ENCODE results near the gene DLX6.
A peak's percentile ranks its signal among the peaks of the same experiment; 100 is the strongest.
"Not testable (repeated sequence)": the region's sequence is repeated elsewhere in the genome, so short reads cannot be mapped to it uniquely, and the experiment has no call there.

DLX6 gene

GRCh38 chr7:97024209-97025129, 19.1 kb downstream of the DLX6 start, which contains the start of gene DLX5:
Gene DLX5, minus strand, starts transcription at chr7:97024831. Its CDS starts 208 bp downstream, at chr7:97024623.
- no peak for DNase-seq

GRCh38 chr7:97025130-97025499, 19.8 kb downstream of the DLX6 start:
- DNase-seq, result no peak

- DNase-seq, result peak; percentile 27
Observed at GRCh38 chr7:97025983-97026714, 20.8 kb downstream of the DLX6 start.

GRCh38 chr7:97026715-97027426, 21.5 kb downstream of the DLX6 start:
- no peak for DNase-seq

DNA sequence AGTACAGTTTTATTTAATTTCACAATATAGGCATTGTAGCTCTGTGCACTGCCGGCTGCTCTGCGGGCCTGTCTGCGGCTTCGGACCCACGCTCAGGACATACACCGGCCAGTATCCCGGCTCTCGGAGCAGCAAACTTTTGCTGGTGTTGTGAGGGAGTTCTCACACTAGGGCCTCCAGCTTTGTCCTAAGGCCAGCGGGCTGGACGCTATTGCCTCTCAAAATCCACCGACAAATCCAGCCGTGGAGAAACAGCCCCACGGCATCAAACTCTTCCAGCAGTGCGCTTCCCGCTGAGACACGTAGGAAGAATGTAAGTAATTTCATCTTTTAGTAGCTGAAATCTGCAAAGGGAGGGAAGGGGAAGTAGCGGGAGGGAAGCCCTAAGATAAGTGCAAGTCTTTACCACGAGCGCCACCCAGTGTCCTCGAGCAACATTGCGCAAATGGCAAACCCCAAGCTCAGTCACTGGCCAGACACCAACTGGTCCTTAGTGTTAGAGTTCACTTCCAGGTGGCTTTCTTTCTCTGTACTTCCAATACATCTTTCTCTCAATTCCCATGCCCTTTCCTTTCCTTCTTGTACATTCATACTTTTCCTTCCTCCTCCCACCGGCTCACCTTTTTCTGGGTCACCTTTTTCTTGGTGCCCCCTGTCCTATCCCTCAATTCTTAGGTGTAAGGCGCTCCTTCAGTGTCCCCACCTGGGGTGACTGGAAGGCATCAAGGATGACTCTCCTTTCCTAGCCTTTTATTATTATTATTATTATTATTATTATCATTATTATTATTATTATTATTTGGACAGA, 22.3 kb downstream of the DLX6 start:
- DNase-seq, result peak; percentile 50

- not testable (repeated sequence) for DNase-seq
Observed at GRCh38 chr7:97034213-97034852, 29.0 kb downstream of the DLX6 start.

- DNase-seq, result no peak
Observed at GRCh38 chr7:97039374-97040065, 34.2 kb downstream of the DLX6 start.

DNA sequence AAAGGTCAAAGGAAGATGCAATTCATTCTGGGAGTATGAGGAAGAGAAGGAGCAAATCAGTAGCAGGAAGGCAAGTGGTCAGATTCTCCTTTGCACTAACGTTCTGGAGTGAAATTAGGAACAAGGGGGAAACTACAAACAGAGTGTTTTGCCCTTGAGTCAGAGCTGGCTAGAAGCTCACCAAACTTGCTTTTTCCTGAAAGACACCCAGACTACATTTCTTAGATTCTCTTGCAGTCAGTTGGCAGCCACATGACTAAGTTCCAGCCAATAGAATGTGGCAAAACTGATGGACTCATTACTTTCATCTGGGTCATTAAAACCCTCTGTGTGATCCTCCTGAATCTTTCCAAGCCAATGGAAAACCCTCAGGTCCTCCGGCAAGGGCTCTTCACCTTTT, 37.9 kb downstream of the DLX6 start:
- no peak for DNase-seq

All from central memory CD4-positive, alpha-beta T cell (primary cell).